H1 (cell line): ENCODE data around the gene GGT5. TPM values are rescaled to one million over a fixed set of nuclear protein-coding genes. Genes with fewer than 3 reads are reported as not detected.
"Not testable (repeated sequence)": the region's sequence is repeated elsewhere in the genome, so short reads cannot be mapped to it uniquely, and the experiment has no call there.

Experiments used
- CTCF ChIA-PET: fragments of 300-600 bp; sonication (Branson Sonifier 250); formaldehyde crosslinking; loops from one replicate; lab custom pipeline; 2021; ENCODE audit not compliant: partially characterized antibody; lab: Charles Lee
- POLR2A ChIA-PET: fragments of 300-600 bp; sonication (Branson Sonifier 250); formaldehyde crosslinking; loops from one replicate; lab custom pipeline; 2021; ENCODE audit warnings: inconsistent platforms; ENCODE audit not compliant: partially characterized antibody; lab: Charles Lee
- DNase-seq, 2 experiments: peaks; one replicate each; pipeline versions ENCODE4 v3.0.0 to v3.0.0-alpha.2; 2010 to 2022; ENCODE audit warnings: low spot score in 2 of 2, low read depth in 1 of 2, mixed read lengths in 1 of 2
- FAIRE-seq: peaks from 2 replicates; lab custom pipeline; 2011; peaks lifted over from hg19 to GRCh38; lab: Jason Lieb, UNC
- H2AFZ ChIP-seq: 2 replicates; pipeline ENCODE4 v1.8.1; 2012; ENCODE audit warnings: low read length, inconsistent platforms
- H2AK5ac ChIP-seq: 2 replicates; pipeline ENCODE4 v1.6.1; 2013; ENCODE audit warnings: low read depth, low read length
- H2BK120ac ChIP-seq: replicated peaks from 2 replicates; pipeline ENCODE3; 2013; ENCODE audit warnings: low read depth, low read length, inconsistent platforms
- H2BK12ac ChIP-seq: 2 replicates; pipeline ENCODE4 v1.6.1; 2013; ENCODE audit warnings: low read depth, low read length
- H2BK15ac ChIP-seq: 2 replicates; pipeline ENCODE4 v1.6.1; 2013; ENCODE audit warnings: low read length
- H2BK20ac ChIP-seq: 2 replicates; pipeline ENCODE4 v1.6.1; 2013; ENCODE audit warnings: low read length
- H2BK5ac ChIP-seq: 2 replicates; pipeline ENCODE4 v1.6.1; 2013; ENCODE audit warnings: low read depth, low read length
- H3K14ac ChIP-seq: 2 replicates; pipeline ENCODE4 v1.6.1; 2013; ENCODE audit warnings: inconsistent platforms; ENCODE audit not compliant: insufficient read length
- H3K18ac ChIP-seq: 2 replicates; pipeline ENCODE4 v1.6.1; 2013; ENCODE audit warnings: low read length; ENCODE audit errors: extremely low read depth
- H3K23ac ChIP-seq: 2 replicates; pipeline ENCODE4 v1.6.1; 2013; ENCODE audit warnings: inconsistent platforms; ENCODE audit not compliant: insufficient read length
- H3K23me2 ChIP-seq: 2 replicates; pipeline ENCODE4 v1.6.1; 2013; ENCODE audit warnings: low read depth, low read length
- H3K27ac ChIP-seq: 2 replicates; pipeline ENCODE4 v1.6.1; 2011; ENCODE audit warnings: low read depth, low read length, inconsistent platforms
- H3K27me3 ChIP-seq, 4 experiments: replicated peaks in 1 of 4; 1 replicate in 1 of 4; 2 replicates in 3 of 4; pipeline versions ENCODE4 v1.6.1 to v1.8.1; 2011 to 2013; ENCODE audit warnings: low read length in 3 of 4, mild to moderate bottlenecking in 3 of 4, inconsistent platforms in 2 of 4, mixed read lengths in 2 of 4, moderate library complexity in 1 of 4; ENCODE audit not compliant: control insufficient read depth in 3 of 4, insufficient read depth in 3 of 4; ENCODE audit errors: extremely low read depth in 1 of 4
- H3K36me3 ChIP-seq, 4 experiments: 2 replicates each; pipeline versions ENCODE4 v1.6.1 to v1.8.1; 2011 to 2013; ENCODE audit warnings: mild to moderate bottlenecking in 4 of 4, low read length in 3 of 4, moderate library complexity in 2 of 4, control low read depth in 1 of 4, inconsistent platforms in 1 of 4; ENCODE audit not compliant: insufficient read depth in 4 of 4, control insufficient read depth in 2 of 4
- H3K4ac ChIP-seq: replicated peaks from 2 replicates; pipeline ENCODE3; 2013; ENCODE audit warnings: low read length, low read depth, mixed read lengths, inconsistent platforms; ENCODE audit not compliant: insufficient read length
- H3K4me1 ChIP-seq, 4 experiments: replicated peaks in 1 of 4; 1 replicate in 1 of 4; 2 replicates in 3 of 4; pipeline versions ENCODE4 v1.6.1 to v1.8.1; 2011 to 2013; ENCODE audit warnings: low read length in 3 of 4, inconsistent platforms in 2 of 4, mixed read lengths in 1 of 4; ENCODE audit not compliant: insufficient read depth in 4 of 4, control insufficient read depth in 3 of 4
- H3K4me2 ChIP-seq, 2 experiments: 2 replicates each; pipeline versions ENCODE4 v1.6.1 to v1.8.1; 2011 to 2013; ENCODE audit warnings: low read depth in 2 of 2, low read length in 2 of 2, control low read depth in 1 of 2, inconsistent platforms in 1 of 2, mild to moderate bottlenecking in 1 of 2; ENCODE audit not compliant: insufficient read depth in 1 of 2
- H3K4me3 ChIP-seq, 4 experiments: fragments of 200-600, 300-600 bp in 1 of 4; sonication (generic), shearing (Covaris generic), sonication (Bioruptor Twin) in 1 of 4; 2 replicates each; pipeline versions ENCODE4 v1.5.1 to v1.8.1; 2011 to 2016; ENCODE audit warnings: low read length in 4 of 4, low read depth in 3 of 4, control low read depth in 2 of 4, inconsistent platforms in 2 of 4, mild to moderate bottlenecking in 2 of 4, mixed read lengths in 1 of 4, moderate library complexity in 1 of 4; ENCODE audit not compliant: insufficient read depth in 2 of 4; ENCODE audit errors: extremely low read depth in 1 of 4
- H3K56ac ChIP-seq: replicated peaks from 2 replicates; pipeline ENCODE3; 2013; ENCODE audit warnings: low read depth, mild to moderate bottlenecking, mixed read lengths, low read length, inconsistent platforms; ENCODE audit not compliant: insufficient read length
- H3K79me1 ChIP-seq: 2 replicates; pipeline ENCODE4 v1.6.1; 2013; ENCODE audit warnings: low read depth, low read length, control low read depth
- H3K79me2 ChIP-seq, 2 experiments: 2 replicates each; pipeline versions ENCODE4 v1.6.1 to v1.8.1; 2012 to 2013; ENCODE audit warnings: low read length in 2 of 2, mild to moderate bottlenecking in 2 of 2, inconsistent platforms in 1 of 2; ENCODE audit not compliant: insufficient read depth in 2 of 2, control insufficient read depth in 1 of 2
- H3K9ac ChIP-seq, 4 experiments: replicated peaks in 1 of 4; 1 replicate in 1 of 4; 2 replicates in 3 of 4; pipeline versions ENCODE4 v1.6.1 to v1.8.1; 2011 to 2013; ENCODE audit warnings: low read depth in 3 of 4, low read length in 3 of 4, control low read depth in 2 of 4, mild to moderate bottlenecking in 2 of 4, moderate library complexity in 2 of 4, inconsistent platforms in 1 of 4; ENCODE audit errors: extremely low read depth in 1 of 4
- H3K9me3 ChIP-seq, 2 experiments: 2 replicates each; pipeline versions ENCODE4 v1.6.1 to v1.8.1; 2012 to 2013; ENCODE audit warnings: mild to moderate bottlenecking in 2 of 2, moderate library complexity in 2 of 2, control low read depth in 1 of 2, inconsistent platforms in 1 of 2, low read depth in 1 of 2, low read length in 1 of 2, mixed read lengths in 1 of 2; ENCODE audit not compliant: insufficient read depth in 2 of 2
- H4K20me1 ChIP-seq, 2 experiments: replicated peaks in 1 of 2; 2 replicates each; pipeline versions ENCODE3 to v1.8.1; 2011 to 2013; ENCODE audit warnings: inconsistent platforms in 2 of 2, low read length in 2 of 2, mild to moderate bottlenecking in 1 of 2; ENCODE audit not compliant: insufficient read depth in 2 of 2, control insufficient read depth in 1 of 2
- H4K5ac ChIP-seq: 2 replicates; pipeline ENCODE4 v1.6.1; 2013; ENCODE audit warnings: low read length, low read depth, mixed read lengths, inconsistent platforms; ENCODE audit not compliant: insufficient read length
- H4K8ac ChIP-seq: 2 replicates; pipeline ENCODE4 v1.8.0; 2013; ENCODE audit warnings: mild to moderate bottlenecking, moderate library complexity, low read length, inconsistent platforms; ENCODE audit not compliant: insufficient read depth; ENCODE audit errors: extremely low read depth
- H4K91ac ChIP-seq: replicated peaks from 2 replicates; pipeline ENCODE3; 2013; ENCODE audit warnings: low read length, mixed read lengths, inconsistent platforms; ENCODE audit not compliant: insufficient read length
- WGBS, 2 experiments: shearing (Covaris generic) in 1 of 2; methylation state at CpG; one replicate each; pipeline versions ENCODE4 v1.1.6 to v1.1.7; 2013 to 2015; ENCODE audit warnings: low lambda C conversion rate in 2 of 2, mixed read lengths in 2 of 2, inconsistent platforms in 1 of 2, low coverage in 1 of 2, missing lambda C conversion rate in 1 of 2; ENCODE audit not compliant: insufficient replicate concordance in 2 of 2, insufficient coverage in 1 of 2, insufficient read length in 1 of 2; ENCODE audit errors: extremely low coverage in 1 of 2, missing lambda C conversion rate in 1 of 2; 5-methylcytosine and 5-hydroxymethylcytosine counted together
- polyA plus RNA-seq, 7 experiments: library from polyadenylated mRNA; depleted of rRNA in 3 of 7; stranded (reverse) in 5 of 7; unstranded in 2 of 7; fragments of >200 nt in 5 of 7; fragments of 200-250 nt in 2 of 7; gene quantifications; 1 replicate in 5 of 7; 2 replicates in 1 of 7; 4 replicates in 1 of 7; pipeline versions ENCODE4 v1.2.1 to v1.2.3, GENCODE V29; 2011 to 2013; ENCODE audit warnings: missing spikeins in 2 of 7, mixed read lengths in 2 of 7
- total RNA-seq: library from RNA; stranded (reverse); fragmentation: NEBNext Ultra II Directional; extraction: Animal tissue kit (Norgen Biotek cat#: 25700); gene quantifications from 2 replicates; pipeline ENCODE4 v1.2.1, GENCODE V29; 2021

The GGT5 gene
- total and polyA plus RNA-seq, 2 of the 8 experiments (the other 6 are each of a cell fraction or from before 2014, with no cell fraction given) = 0.05 TPM; not detected in 1

- not testable (repeated sequence) for H3K27ac ChIP-seq, H2BK15ac ChIP-seq, H3K14ac ChIP-seq, H2AK5ac ChIP-seq, H4K5ac ChIP-seq, DNase-seq, H3K9ac ChIP-seq, H4K91ac ChIP-seq, H3K9me3 ChIP-seq, H3K79me1 ChIP-seq, H3K4me1 ChIP-seq, H2BK20ac ChIP-seq, H4K20me1 ChIP-seq, H4K8ac ChIP-seq, H2BK120ac ChIP-seq, H3K79me2 ChIP-seq, H3K18ac ChIP-seq, H2AFZ ChIP-seq, H3K27me3 ChIP-seq, H3K4ac ChIP-seq, H3K4me2 ChIP-seq, H2BK5ac ChIP-seq, H3K23ac ChIP-seq, H3K23me2 ChIP-seq, FAIRE-seq, H3K56ac ChIP-seq, H3K4me3 ChIP-seq, H2BK12ac ChIP-seq, H3K36me3 ChIP-seq
- ChIA-PET CTCF (interaction anchor here (0.8 to 1.0 kb wide), 3 partner anchors 20 to 342 kb away, joined by 3 to 4 read pairs (median 4); no protein-coding TSS in a partner anchor), POLR2A (interaction anchor here (1.2 kb wide), 1 partner anchor 9 kb away, joined by 3 read pairs; no protein-coding TSS in a partner anchor)
- WGBS, 2 experiments = 83% methylated on average over 11 of the region's 11 CpGs; no CpG with 5 or more reads in 1 of the 2 experiments
These were observed 34.5 kb downstream of the GGT5 start for GRCh38 chr22:24210409-24210808.
